Measurements from ENCODE around the gene BET1. TPM values are rescaled to one million over a fixed set of nuclear protein-coding genes. Genes with fewer than 3 reads are reported as not detected.

Gene BET1
- total and polyA plus RNA-seq, 2 of the 8 experiments (the other 6 are each of a cell fraction or from before 2014, with no cell fraction given), result 20.6 to 31.7 TPM

DNA sequence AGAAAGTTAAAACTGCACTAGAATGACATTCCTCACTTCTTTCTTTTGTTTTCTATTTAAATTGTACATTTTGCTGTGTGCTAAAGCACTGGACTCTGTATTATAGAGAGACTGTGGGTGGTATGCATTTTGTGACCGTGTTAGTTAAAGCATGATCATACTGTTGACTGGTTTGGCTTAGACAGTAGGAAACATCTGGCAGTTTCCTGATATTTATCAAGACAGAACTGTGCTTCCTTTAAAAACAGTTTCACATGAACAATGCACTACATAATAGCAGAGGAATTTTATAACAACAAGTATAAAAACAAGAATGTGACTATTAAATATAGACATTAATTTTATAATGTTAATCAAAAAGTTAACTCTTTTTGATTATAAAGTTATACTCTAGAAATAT lies 59.5 kb downstream of the BET1 start (continued):
- TF ChIP-seq BACH1 (IDR thresholded peaks at IDR 0.05; ENCODE audit: low read length) (no peak), MAFK (IDR thresholded peaks at IDR 0.05; ENCODE audit: low read depth, low read length) (no peak)
- TF ChIP-seq, protein P1, sequence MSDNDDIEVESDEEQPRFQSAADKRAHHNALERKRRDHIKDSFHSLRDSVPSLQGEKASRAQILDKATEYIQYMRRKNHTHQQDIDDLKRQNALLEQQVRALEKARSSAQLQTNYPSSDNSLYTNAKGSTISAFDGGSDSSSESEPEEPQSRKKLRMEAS (IDR thresholded peaks at IDR 0.05), result no peak
